Measurements from ENCODE around the gene GZMM. TPM values are rescaled to one million over a fixed set of nuclear protein-coding genes. Genes with fewer than 3 reads are reported as not detected.

Gene GZMM
- polyA plus RNA-seq, 1 of the 3 experiments (the other 2 are of a cell fraction), result not detected

- TF ChIP-seq REST (IDR thresholded peaks at IDR 0.05; ENCODE audit: low read depth, low read length) (no peak), POLR2AphosphoS5 (IDR thresholded peaks at IDR 0.05; ENCODE audit: low read depth, low read length) (no peak), RCOR1 (IDR thresholded peaks at IDR 0.05; ENCODE audit: low read length) (no peak)
Measured at GRCh38 chr19:593055-593454, 49.2 kb downstream of the GZMM start (continued).

GRCh38 chr19:593505-593904, 49.7 kb downstream of the GZMM start:
- H3K4me1 ChIP-seq (ENCODE audit: control insufficient read depth in 1 of 2, insufficient read depth in 2 of 2, low read depth in 1 of 2, low read length in 1 of 2), result peaks cover 2 to 15% of the 10 kb centered on the region in 2 experiments; a peak in 1 of 4 replicates
- no peaks in the 10 kb centered on the region for H3K9me3 ChIP-seq
- no peaks in the 10 kb centered on the region for H3K36me3 ChIP-seq (replicated peaks in 1 of 2; ENCODE audit: control insufficient read depth in 1 of 2, insufficient read depth in 2 of 2, low read length in 1 of 2)
- H3K9ac ChIP-seq, result no peak overlapping the region
- peaks cover 62% of the 10 kb centered on the region for H4K20me1 ChIP-seq (ENCODE audit: insufficient read depth)
- H3K9me2 ChIP-seq, result no peaks in the 10 kb centered on the region
- no peak for DNase-seq
- POLR2A ChIA-PET, result no interaction called here
- H3K4me2 ChIP-seq, result no peak overlapping the region
- WGBS (ENCODE audit: low lambda C conversion rate), result 80% methylated on average over 6 of the region's 9 CpGs
- no peaks in the 10 kb centered on the region for H3K27me3 ChIP-seq (ENCODE audit: insufficient read depth)
- H3K27ac ChIP-seq (ENCODE audit: low read depth in 2 of 2, low read length in 1 of 2), result no peak overlapping the region
- no peak overlapping the region for H2AFZ ChIP-seq (ENCODE audit: low read depth)
- CTCF ChIA-PET, result interaction anchor here (2.1 to 3.5 kb wide), 2 partner anchors 9 to 16 kb away, joined by 5 to 15 read pairs; no protein-coding TSS in a partner anchor
- no peak for TF ChIP-seq GABPA (IDR thresholded peaks at IDR 0.05; ENCODE audit: low read depth)
- no peak for TF ChIP-seq USF1 (IDR thresholded peaks at IDR 0.05; ENCODE audit: borderline replicate concordance, low read depth)
- H3K79me2 ChIP-seq (ENCODE audit: insufficient read depth), result peaks cover 8% of the 10 kb centered on the region; the same call in 1 of the 2 replicates
- no peaks in the 10 kb centered on the region for H3F3A ChIP-seq (replicated peaks; ENCODE audit: insufficient read depth)
- no peak overlapping the region for H3K4me3 ChIP-seq (ENCODE audit: low read depth in 2 of 2, low read length in 1 of 2)

GRCh38 chr19:594265-594870, 50.5 kb downstream of the GZMM start:
- CTCF ChIA-PET, result interaction anchor here (3.5 kb wide), 1 partner anchor 10 kb away, joined by 15 read pairs; no protein-coding TSS in a partner anchor
- Histone ChIP-seq H3K79me2 (ENCODE audit: insufficient read depth) (peaks cover 8% of the 10 kb centered on the region; the same call in 1 of the 2 replicates), H3K4me2 (no peak overlapping the region), H3F3A (replicated peaks; ENCODE audit: insufficient read depth) (no peaks in the 10 kb centered on the region), H2AFZ (ENCODE audit: low read depth) (no peak overlapping the region), H3K36me3 (replicated peaks in 1 of 2; ENCODE audit: control insufficient read depth in 1 of 2, insufficient read depth in 2 of 2, low read length in 1 of 2) (no peaks in the 10 kb centered on the region), H3K4me3 (ENCODE audit: low read depth in 2 of 2, low read length in 1 of 2) (no peak overlapping the region), H3K4me1 (ENCODE audit: control insufficient read depth in 1 of 2, insufficient read depth in 2 of 2, low read depth in 1 of 2, low read length in 1 of 2) (peaks cover 0 to 7% of the 10 kb centered on the region in 2 experiments; a peak in 1 of 4 replicates), H3K9me2 (no peaks in the 10 kb centered on the region), H3K9ac (no peak overlapping the region), H3K27ac (ENCODE audit: low read depth in 2 of 2, low read length in 1 of 2) (no peak overlapping the region), H4K20me1 (ENCODE audit: insufficient read depth) (peaks cover 62% of the 10 kb centered on the region), H3K27me3 (ENCODE audit: insufficient read depth) (no peaks in the 10 kb centered on the region), H3K9me3 (no peaks in the 10 kb centered on the region)
- TF ChIP-seq USF2 (IDR thresholded peaks at IDR 0.05; ENCODE audit: borderline replicate concordance, low read depth, low read length), result no peak
- TF ChIP-seq MAX (IDR thresholded peaks at IDR 0.05; ENCODE audit: low read depth), result no peak
- 76% methylated on average over 8 of the region's 24 CpGs for WGBS (ENCODE audit: low lambda C conversion rate)
- DNase-seq, result no peak
- POLR2A ChIA-PET, result no interaction called here
